ENCODE results near the gene GRIN2A. TPM values are rescaled to one million over a fixed set of nuclear protein-coding genes. Genes with fewer than 3 reads are reported as not detected.
A peak's percentile ranks its signal among the peaks of the same experiment; 100 is the strongest.

The GRIN2A gene
- total RNA-seq, 2 experiments from 2014 or later: not detected

DNA sequence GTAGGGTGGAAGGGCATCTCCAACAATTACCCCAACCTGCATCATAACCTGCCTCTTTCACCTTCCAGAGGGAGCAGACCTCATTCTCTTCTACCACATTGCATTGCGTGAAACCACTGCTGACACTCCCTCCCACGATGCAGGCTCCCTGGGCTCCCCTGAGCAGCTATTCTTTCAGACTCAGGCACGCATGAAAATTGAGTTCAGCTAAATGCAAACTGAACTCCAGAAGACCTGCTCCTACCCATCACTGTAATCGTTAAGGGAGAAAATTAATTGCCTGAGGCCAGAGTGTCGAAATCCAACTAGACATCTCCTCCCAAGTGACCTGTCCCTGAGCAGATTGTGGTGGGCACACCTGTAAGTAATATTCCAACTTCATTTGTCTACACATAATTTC is 186.0 kb downstream of the GRIN2A start:
- CTCF ChIA-PET: no interaction called here
- H3K9me3 Mint-ChIP-seq: peaks cover 19% of the 10 kb centered on the region
- H3K36me3 Mint-ChIP-seq: no peaks in the 10 kb centered on the region
- POLR2A ChIA-PET: no interaction called here
- no peak overlapping the region for H3K27ac Mint-ChIP-seq
- H3K4me3 Mint-ChIP-seq: no peak overlapping the region
- H3K27me3 Mint-ChIP-seq: no peaks in the 10 kb centered on the region
- DNase-seq: no peak
- H3K4me1 Mint-ChIP-seq (ENCODE audit: low read depth): no peaks in the 10 kb centered on the region
- intact Hi-C loops (cut with micrococcal nuclease): no loop called here

- H3K27me3 Mint-ChIP-seq: no peaks in the 10 kb centered on the region
- ChIA-PET CTCF (no interaction called here), POLR2A (no interaction called here)
- H3K4me3 Mint-ChIP-seq: no peak overlapping the region
- no peak overlapping the region for H3K27ac Mint-ChIP-seq
- no peaks in the 10 kb centered on the region for H3K36me3 Mint-ChIP-seq
- H3K4me1 Mint-ChIP-seq (ENCODE audit: low read depth): no peaks in the 10 kb centered on the region
- peaks cover 20% of the 10 kb centered on the region for H3K9me3 Mint-ChIP-seq
- no peak for DNase-seq
- intact Hi-C loops (cut with micrococcal nuclease): no loop called here
Measured at GRCh38 chr16:9992441-9992840, 189.8 kb downstream of the GRIN2A start.

- intact Hi-C loops (cut with micrococcal nuclease): no loop called here
- Mint-ChIP-seq H3K4me3 (no peak overlapping the region), H3K4me1 (ENCODE audit: low read depth) (no peaks in the 10 kb centered on the region), H3K27ac (no peak overlapping the region), H3K36me3 (no peaks in the 10 kb centered on the region), H3K27me3 (no peaks in the 10 kb centered on the region), H3K9me3 (peaks cover 2% of the 10 kb centered on the region)
- ChIA-PET POLR2A (no interaction called here), CTCF (no interaction called here)
- no peak for DNase-seq
Measured at GRCh38 chr16:9980981-9981380, 201.2 kb downstream of the GRIN2A start.

GRCh38 chr16:9978160-9978725 is 204.0 kb downstream of the GRIN2A start:
- no peak overlapping the region for H3K27ac Mint-ChIP-seq
- CTCF ChIA-PET: no interaction called here
- no peaks in the 10 kb centered on the region for H3K36me3 Mint-ChIP-seq
- H3K4me3 Mint-ChIP-seq: no peak overlapping the region
- H3K9me3 Mint-ChIP-seq: no peaks in the 10 kb centered on the region
- no peak for DNase-seq
- POLR2A ChIA-PET: no interaction called here
- H3K27me3 Mint-ChIP-seq: no peaks in the 10 kb centered on the region
- intact Hi-C loops (cut with micrococcal nuclease): no loop called here
- no peaks in the 10 kb centered on the region for H3K4me1 Mint-ChIP-seq (ENCODE audit: low read depth)

GRCh38 chr16:9977333-9977897 is 204.8 kb downstream of the GRIN2A start:
- POLR2A ChIA-PET: no interaction called here

GRCh38 chr16:9976601-9977000 is 205.6 kb downstream of the GRIN2A start:
- DNase-seq: no peak
- Mint-ChIP-seq H3K27ac (no peak overlapping the region), H3K36me3 (no peaks in the 10 kb centered on the region), H3K4me1 (ENCODE audit: low read depth) (no peaks in the 10 kb centered on the region), H3K27me3 (no peaks in the 10 kb centered on the region), H3K9me3 (no peaks in the 10 kb centered on the region), H3K4me3 (no peak overlapping the region)
- CTCF ChIA-PET: no interaction called here
- intact Hi-C loops (cut with micrococcal nuclease): no loop called here
- POLR2A ChIA-PET: no interaction called here

More at GRCh38 chr16:9977333-9977897, 204.8 kb downstream of the GRIN2A start:
- CTCF ChIA-PET: no interaction called here
- Mint-ChIP-seq H3K9me3 (no peaks in the 10 kb centered on the region), H3K27ac (no peak overlapping the region), H3K4me3 (no peak overlapping the region), H3K27me3 (no peaks in the 10 kb centered on the region), H3K4me1 (ENCODE audit: low read depth) (no peaks in the 10 kb centered on the region), H3K36me3 (no peaks in the 10 kb centered on the region)
- intact Hi-C loops (cut with micrococcal nuclease): no loop called here
- no peak for DNase-seq

GRCh38 chr16:9971907-9972306 is 210.3 kb downstream of the GRIN2A start:
- Mint-ChIP-seq H3K4me1 (ENCODE audit: low read depth) (no peaks in the 10 kb centered on the region), H3K36me3 (no peaks in the 10 kb centered on the region), H3K9me3 (peaks cover 3% of the 10 kb centered on the region), H3K27ac (no peak overlapping the region), H3K27me3 (no peaks in the 10 kb centered on the region), H3K4me3 (no peak overlapping the region)
- no peak for DNase-seq
- intact Hi-C loops (cut with micrococcal nuclease): no loop called here
- CTCF ChIA-PET: no interaction called here
- POLR2A ChIA-PET: no interaction called here

GRCh38 chr16:9970796-9971195 is 211.4 kb downstream of the GRIN2A start:
- POLR2A ChIA-PET: no interaction called here
- DNase-seq: no peak
- intact Hi-C loops (cut with micrococcal nuclease): no loop called here
- CTCF ChIA-PET: no interaction called here
- H3K27me3 Mint-ChIP-seq: no peaks in the 10 kb centered on the region
- H3K4me3 Mint-ChIP-seq: no peak overlapping the region
- H3K36me3 Mint-ChIP-seq: no peaks in the 10 kb centered on the region
- no peak overlapping the region for H3K27ac Mint-ChIP-seq
- H3K9me3 Mint-ChIP-seq: peaks cover 4% of the 10 kb centered on the region
- H3K4me1 Mint-ChIP-seq (ENCODE audit: low read depth): no peaks in the 10 kb centered on the region

DNA sequence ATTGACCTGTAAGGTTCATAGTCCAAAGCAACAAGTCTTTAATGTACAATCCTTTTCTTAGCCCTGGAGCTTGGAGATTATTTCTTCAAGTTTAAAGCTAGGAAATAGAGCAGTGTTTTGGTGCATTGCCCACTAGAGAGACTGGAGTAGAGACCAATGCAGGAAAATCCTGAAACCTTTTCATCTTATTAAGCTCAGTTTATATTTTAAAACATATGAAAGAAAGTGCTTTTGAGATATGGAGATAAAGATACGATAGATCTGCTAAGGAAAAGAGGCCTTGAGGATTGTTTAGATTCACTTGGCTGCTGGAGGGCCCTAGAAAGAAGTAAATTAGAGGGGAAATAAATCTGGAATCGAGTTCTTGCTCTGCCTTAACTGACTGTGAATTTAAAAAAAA is 212.0 kb downstream of the GRIN2A start:
- Mint-ChIP-seq H3K36me3 (no peaks in the 10 kb centered on the region), H3K4me1 (ENCODE audit: low read depth) (no peaks in the 10 kb centered on the region), H3K27ac (no peak overlapping the region), H3K27me3 (no peaks in the 10 kb centered on the region), H3K9me3 (peaks cover 4% of the 10 kb centered on the region), H3K4me3 (no peak overlapping the region)
- ChIA-PET CTCF (no interaction called here), POLR2A (no interaction called here)
- intact Hi-C loops (cut with micrococcal nuclease): no loop called here
- DNase-seq: no peak

- Mint-ChIP-seq H3K27me3 (no peaks in the 10 kb centered on the region), H3K27ac (no peak overlapping the region), H3K4me3 (no peak overlapping the region), H3K4me1 (ENCODE audit: low read depth) (no peaks in the 10 kb centered on the region), H3K9me3 (peaks cover 5% of the 10 kb centered on the region), H3K36me3 (no peaks in the 10 kb centered on the region)
- DNase-seq: no peak
- intact Hi-C loops (cut with micrococcal nuclease): no loop called here
- ChIA-PET POLR2A (no interaction called here), CTCF (no interaction called here)
Measured at GRCh38 chr16:9969580-9969979, 212.6 kb downstream of the GRIN2A start.

DNA sequence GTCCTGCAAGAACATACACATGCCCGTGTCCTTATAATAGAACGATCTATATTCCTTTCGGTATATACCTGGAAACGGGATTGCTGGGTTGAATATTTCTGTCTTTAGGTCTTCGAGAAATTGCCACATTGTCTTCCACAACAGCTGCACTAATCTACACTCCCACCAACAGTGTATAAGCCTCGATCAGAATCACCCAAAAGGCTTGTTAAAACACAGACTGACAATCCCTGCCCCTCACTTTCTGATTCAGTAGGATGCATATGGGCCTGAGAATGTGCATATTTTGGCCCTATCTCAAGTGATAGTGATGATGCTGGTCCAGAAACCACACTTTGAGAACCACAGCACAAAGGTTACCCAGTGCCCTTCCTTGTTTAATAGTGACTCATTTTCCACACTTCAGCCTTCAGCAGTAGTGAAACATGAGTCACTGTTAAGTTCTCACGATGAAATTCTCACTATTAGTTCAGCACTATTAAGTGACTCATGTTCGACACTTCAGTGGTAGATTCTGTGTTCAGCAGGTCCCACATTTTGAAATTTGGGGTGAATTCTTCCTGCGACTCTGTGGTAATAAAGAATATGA is 215.6 kb downstream of the GRIN2A start:
- Mint-ChIP-seq H3K4me3 (no peak overlapping the region), H3K27ac (no peak overlapping the region), H3K36me3 (no peaks in the 10 kb centered on the region), H3K4me1 (ENCODE audit: low read depth) (no peaks in the 10 kb centered on the region), H3K27me3 (no peaks in the 10 kb centered on the region), H3K9me3 (peaks cover 6% of the 10 kb centered on the region)
- peak; percentile 9 for DNase-seq
- CTCF ChIA-PET: no interaction called here
- POLR2A ChIA-PET: no interaction called here
- intact Hi-C loops (cut with micrococcal nuclease): no loop called here

DNA sequence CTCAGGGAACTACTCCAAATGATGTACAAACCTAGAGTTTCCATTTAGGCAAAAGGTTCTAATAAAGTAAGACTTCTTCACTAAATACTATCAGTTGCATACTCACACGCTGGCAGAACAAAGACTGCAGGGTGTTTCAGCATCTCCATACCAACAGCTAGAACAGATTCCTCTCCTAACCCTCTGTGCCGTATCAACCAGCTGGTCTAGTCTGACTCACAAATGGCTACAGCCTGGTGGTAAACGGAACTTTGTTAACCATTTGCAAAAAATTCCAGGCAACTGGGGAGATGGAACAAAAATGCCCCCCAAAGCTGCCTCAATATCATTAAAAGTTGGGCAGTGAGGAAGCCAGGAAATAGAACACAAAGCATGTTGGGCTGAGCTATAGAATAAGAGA is 217.1 kb downstream of the GRIN2A start:
- CTCF ChIA-PET: no interaction called here
- POLR2A ChIA-PET: no interaction called here
- Mint-ChIP-seq H3K27ac (no peak overlapping the region), H3K4me3 (no peak overlapping the region), H3K9me3 (peaks cover 6% of the 10 kb centered on the region), H3K4me1 (ENCODE audit: low read depth) (no peaks in the 10 kb centered on the region), H3K27me3 (no peaks in the 10 kb centered on the region), H3K36me3 (no peaks in the 10 kb centered on the region)
- DNase-seq: no peak
- intact Hi-C loops (cut with micrococcal nuclease): no loop called here

- Mint-ChIP-seq H3K4me3 (no peak overlapping the region), H3K4me1 (ENCODE audit: low read depth) (no peaks in the 10 kb centered on the region), H3K27me3 (no peaks in the 10 kb centered on the region), H3K36me3 (no peaks in the 10 kb centered on the region), H3K27ac (no peak overlapping the region), H3K9me3 (peaks cover 6% of the 10 kb centered on the region)
- POLR2A ChIA-PET: no interaction called here
- no peak for DNase-seq
- CTCF ChIA-PET: no interaction called here
- intact Hi-C loops (cut with micrococcal nuclease): no loop called here
Measured at GRCh38 chr16:9964426-9964825, 217.8 kb downstream of the GRIN2A start.

Measured in activated CD4-positive, alpha-beta memory T cell treated with anti-CD3 and anti-CD28 coated beads for 36 hours (primary cell).